Femur (tissue), 1 donor: Measurements from ENCODE around the gene CKS1B.

Experiments used
- DNase-seq: peaks from one replicate; pipeline ENCODE4 v3.0.0-alpha.2; 2017

CKS1B gene

DNA sequence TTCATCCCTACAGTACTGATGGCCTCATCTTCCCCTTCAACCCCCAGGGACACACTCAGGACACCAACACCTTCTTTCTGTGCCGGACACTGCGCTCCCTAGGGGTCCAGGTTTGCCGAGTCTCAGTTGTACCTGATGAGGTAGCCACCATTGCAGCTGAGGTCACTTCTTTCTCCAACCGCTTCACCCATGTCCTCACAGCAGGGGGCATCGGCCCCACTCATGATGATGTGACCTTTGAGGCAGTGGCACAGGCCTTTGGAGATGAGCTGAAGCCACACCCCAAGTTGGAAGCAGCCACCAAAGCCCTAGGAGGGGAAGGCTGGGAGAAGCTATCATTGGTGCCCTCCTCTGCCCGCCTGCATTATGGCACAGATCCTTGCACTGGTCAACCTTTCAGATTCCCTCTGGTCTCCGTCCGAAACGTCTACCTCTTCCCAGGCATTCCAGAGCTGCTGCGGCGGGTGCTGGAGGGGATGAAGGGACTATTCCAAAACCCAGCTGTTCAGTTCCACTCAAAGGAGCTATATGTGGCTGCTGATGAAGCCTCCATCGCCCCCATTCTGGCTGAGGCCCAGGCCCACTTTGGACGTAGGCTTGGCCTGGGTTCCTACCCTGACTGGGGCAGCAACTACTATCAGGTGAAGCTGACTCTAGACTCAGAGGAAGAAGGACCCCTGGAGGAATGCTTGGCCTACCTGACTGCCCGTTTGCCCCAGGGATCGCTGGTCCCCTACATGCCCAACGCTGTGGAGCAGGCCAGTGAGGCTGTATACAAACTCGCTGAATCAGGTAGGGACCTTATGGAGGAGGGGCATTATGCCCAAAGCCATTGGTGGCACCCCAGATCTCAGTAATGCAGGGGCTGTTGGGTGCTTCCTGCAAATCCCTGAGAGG, 13.8 kb downstream of the CKS1B start:
- DNase-seq, result no peak

DNA sequence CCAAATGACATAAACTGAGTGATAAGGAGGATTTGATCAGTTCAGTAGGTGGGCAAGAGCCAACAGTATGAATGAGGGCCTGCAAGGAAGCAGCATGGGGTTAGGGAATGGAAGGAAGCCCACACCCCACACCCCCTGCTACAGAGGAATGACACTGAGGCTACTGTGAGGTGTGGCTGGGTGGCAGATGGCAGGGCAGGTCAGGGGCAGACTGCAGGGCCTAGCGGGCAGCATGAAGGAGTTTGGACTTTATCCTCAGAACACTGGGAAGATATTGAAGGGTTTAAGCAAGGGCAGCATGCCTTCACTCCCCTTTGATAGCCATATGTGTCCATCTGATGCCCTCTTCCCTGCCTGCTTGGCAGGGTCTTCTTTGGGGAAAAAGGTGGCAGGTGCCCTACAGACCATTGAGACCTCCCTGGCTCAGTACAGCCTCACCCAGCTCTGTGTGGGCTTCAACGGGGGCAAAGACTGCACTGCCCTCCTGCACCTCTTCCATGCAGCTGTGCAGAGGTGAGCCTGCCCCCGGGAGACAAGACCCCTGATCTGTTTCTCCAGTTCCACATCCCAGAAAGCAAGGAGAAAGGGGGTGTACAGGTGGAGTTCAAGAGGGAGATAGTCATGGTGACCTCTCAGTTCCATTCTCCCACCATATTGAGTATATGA, 14.8 kb downstream of the CKS1B start:
- no peak for DNase-seq

DNA sequence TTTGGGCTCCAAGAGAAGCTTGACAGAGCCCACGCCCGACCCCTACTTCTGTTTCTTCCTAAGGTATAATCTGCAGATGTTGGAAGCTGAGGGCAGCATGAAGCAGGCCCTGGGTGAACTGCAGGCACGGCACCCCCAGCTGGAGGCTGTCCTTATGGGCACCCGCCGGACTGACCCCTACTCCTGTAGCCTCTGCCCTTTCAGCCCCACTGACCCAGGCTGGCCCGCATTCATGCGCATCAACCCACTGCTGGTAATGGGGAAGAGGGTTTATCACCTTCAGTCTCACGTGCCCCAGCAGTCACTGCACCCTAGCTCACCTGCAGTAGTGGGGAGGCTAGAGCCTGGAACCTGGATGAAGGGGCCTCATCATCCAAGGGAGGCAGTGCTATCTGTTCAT, 15.8 kb downstream of the CKS1B start:
- DNase-seq, result no peak

DNA sequence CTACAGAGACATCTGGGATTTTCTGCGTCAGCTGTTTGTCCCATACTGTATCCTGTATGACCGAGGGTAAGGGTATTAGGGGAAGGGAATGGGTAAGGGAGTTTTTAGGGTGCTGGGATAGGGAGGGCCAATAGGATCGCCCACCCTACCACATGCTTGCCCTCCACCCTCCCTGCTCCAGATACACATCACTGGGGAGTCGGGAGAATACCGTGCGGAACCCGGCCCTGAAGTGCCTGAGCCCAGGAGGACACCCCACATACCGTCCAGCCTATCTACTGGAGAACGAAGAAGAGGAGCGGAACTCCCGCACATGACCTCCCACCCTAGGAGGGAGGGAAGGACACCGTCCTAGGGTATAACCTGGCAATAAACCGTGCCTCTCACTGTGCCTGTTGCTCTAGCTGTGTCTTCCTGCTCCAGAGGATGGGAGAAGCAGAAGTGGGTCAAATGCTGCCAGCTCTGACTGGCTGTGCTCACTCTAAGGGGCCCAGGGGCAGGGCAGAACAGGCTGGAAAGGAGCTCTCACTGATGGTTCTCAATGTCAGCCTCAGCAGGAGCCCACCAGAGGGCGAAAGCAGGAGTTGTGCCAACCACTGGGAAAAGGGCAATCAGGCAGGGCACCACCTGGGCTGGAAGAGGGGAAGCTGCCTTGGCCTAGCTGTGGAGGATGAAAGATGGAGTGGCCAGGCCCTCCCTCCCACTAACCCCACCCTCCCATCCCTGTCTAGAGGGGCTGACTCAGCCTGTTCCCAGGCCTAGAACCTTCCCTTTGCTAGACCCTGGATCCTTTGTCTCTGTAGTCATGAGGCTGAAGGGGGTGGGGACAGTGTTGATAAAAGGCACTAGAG, 18.5 kb downstream of the CKS1B start:
- DNase-seq, result no peak

DNA sequence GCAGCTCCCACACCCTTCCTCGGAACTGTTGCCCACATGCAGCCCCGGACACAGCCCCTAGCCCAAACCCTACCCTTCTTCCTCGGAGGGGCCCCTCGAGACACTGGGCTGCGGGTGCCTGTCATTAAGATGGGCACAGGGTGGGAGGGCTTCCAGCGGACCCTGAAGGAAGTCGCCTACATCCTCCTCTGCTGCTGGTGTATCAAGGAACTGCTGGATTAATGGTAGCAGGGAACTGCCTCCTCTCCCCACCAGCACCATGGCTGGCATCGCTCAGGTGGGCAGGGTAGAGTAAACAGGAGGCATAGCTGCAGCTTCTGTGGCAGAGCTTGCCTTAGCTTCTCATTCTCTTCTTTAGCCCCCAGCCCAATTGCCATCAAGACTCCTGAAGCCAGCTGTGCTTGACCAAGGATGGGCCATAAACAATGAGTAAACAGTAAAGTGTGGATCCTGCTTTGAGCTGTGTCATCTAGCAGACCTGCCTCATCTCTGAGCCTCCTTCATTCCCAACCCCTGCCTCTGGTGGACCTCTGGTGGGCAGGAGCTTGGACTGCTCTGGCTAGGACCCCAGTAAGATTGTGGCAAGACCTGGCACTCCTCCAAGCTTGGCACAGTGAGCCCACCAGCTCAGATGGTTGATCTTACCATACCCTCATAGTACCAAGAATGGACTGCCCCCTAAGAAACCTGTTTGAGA, 19.2 kb downstream of the CKS1B start, which contains the start of gene LENEP:
Gene LENEP, plus strand, starts transcription at position 15 of the 697 bp plus-strand sequence. Its CDS starts 22 bp downstream, at position 37.
- DNase-seq, result no peak

DNA sequence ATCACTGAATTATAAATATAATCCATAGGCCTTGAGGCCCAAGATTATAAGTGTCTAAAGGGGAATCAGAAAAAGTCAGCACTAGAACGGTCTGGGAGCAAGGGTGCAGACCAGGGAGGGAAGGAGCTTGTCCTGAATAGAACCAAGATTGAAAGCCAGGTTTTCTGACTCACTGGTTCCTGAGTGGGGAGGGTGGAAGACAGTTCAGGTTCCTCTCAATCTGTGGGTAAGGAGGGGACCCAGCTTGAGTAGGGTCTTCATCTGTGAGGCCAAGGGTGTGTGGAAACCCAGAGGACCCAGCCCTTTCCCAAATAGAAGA, 19.7 kb downstream of the CKS1B start:
- no peak for DNase-seq

DNA sequence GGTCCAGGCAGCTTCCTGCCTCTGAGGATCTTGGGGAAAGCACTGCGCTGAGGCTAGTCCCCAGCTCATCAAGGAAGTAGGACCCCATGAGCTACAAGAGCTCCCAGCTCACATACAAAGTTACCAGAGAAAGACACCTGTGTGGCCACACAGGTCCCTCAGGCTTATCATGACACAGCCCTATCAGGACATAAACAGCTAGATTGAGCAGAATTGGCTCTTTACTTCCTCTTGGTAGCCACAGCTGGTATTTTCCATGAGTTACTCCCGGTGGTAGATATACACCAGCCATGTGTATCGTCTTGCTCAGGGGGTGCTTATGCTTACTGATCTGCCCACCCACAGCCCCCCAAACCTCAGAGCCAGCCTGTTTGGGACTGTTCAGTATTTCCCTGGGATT, 20.1 kb downstream of the CKS1B start:
- no peak for DNase-seq

DNA sequence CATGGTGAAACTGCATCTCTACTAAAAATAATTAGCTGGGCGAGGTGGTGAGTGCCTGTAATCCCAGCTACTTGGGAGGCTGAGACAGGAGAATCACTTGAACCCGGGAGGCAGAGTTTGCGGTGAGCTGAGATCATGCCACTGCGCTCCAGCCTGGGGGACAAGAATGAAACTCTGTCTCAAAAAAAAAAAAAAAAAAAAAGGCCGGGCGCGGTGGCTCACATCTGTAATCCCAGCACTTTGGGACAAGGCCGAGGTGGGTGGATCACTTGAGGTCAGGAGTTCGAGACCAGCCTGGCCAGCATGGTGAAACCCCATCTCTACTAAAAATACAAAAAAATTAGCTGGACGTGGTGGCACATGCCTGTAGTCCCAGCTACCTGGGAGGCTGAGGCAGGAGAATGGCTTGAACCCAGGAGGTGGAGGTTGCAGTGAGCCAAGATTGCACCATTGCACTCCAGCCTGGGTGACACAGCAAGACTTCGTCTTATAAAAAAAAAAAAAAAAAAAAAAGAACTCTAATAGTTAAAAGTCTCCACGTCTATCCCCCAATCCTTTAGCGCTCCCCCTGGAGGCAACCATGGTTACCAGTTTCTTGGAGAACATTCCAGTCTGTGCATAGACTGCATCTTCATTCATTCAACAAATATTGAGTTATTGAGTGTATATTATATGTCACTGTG, 21.0 kb downstream of the CKS1B start:
- DNase-seq, result peak; percentile 64

DNA sequence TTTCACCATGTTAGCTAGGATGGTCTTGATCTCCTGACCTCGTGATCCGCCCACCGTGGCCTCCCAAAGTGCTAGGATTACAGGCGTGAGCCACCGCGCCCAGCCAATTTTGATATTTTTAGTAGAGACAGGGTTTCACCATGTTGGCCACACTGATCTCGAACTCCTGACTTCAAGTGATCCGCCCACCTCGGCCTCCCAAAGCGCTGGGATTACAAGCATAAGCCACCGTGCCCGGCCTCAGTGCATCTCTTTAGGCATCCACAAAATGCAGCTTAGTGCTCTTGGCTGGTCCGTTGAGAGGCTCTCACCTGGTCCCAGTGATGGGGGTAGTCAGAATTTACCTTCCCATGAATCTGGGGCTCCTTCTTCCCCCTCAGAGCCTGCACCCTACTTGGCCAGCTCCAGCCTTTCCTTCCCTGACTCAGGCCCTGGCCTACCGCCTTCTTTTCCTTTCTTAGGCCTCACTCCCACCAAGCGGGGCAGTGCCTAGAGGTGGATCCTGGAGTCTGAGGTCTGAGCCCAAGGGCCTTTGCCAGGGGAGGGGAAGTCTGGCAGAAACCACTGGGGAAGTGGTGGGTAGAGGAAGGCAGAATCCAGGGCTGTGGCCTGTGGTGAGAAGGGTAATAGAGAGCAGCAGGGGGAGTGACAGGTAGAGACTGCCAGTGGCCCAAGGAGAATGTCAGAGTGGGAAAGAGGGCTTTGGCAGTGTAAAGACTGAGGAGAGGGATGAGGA, 22.7 kb downstream of the CKS1B start:
- DNase-seq, result no peak

DNA sequence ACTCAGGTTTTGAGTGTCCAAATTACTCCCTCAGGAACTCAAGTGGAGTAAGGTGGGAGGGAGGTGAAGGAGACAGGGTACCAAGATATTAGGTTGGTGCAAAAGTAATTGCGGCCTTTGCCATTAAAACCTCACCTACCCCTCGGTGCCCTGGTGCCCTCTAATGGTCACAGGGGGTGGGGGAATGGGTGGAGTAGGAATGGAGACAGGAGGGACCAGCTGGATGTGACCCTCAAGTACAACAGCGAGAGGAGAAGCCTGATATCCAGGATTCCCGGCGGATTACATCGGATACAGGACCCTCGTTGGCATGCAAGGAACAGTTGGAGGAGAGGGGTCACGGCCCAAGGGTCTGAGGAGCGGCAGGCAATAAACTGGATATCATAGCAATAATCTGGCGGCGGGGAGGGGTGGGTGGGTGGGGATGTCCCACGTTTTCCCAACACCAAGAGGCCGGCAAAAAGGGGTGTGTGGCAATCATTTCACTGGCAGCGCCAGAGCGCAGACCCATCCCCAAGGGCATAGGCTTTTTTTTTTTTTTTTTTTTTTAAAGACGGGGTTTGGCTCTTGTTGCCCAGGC, 23.8 kb downstream of the CKS1B start:
- no peak for DNase-seq

DNA sequence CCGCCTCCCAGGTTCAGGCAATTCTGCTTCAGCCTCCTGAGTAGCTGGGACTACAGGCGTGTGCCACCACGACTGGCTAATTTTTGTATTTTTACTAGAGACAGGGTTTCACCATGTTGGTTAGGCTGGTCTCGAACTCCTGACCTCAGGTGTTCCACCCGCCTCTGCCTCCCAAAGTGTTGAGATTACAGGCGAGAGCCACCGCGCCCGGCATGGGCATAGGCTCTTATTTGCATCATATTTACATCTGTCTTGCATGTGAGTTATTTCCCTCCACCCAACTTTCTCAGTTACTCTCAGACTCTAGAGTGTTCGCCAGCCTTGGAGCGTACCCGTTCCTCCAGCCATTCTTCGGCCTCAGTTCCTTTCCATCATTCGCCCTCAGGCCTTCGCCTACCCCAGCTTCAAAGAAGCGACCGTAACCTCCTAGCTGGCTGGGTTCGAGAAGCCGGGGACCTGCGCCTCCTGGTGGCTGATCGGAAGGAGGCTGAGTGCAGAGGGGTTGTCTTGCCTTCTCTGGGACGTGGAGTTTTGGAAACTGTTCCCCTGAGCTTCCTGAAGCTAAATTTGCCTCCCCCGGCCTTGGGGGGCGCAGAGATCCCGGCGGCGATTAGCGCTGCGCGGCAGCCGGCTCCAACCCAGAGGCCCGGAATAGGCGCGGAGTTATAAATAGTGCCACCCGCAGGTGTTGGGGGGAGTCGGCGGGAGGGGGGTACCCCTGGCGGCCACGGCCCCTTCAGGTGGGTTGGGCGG, 24.5 kb downstream of the CKS1B start:
- peak; percentile 85 for DNase-seq

DNA sequence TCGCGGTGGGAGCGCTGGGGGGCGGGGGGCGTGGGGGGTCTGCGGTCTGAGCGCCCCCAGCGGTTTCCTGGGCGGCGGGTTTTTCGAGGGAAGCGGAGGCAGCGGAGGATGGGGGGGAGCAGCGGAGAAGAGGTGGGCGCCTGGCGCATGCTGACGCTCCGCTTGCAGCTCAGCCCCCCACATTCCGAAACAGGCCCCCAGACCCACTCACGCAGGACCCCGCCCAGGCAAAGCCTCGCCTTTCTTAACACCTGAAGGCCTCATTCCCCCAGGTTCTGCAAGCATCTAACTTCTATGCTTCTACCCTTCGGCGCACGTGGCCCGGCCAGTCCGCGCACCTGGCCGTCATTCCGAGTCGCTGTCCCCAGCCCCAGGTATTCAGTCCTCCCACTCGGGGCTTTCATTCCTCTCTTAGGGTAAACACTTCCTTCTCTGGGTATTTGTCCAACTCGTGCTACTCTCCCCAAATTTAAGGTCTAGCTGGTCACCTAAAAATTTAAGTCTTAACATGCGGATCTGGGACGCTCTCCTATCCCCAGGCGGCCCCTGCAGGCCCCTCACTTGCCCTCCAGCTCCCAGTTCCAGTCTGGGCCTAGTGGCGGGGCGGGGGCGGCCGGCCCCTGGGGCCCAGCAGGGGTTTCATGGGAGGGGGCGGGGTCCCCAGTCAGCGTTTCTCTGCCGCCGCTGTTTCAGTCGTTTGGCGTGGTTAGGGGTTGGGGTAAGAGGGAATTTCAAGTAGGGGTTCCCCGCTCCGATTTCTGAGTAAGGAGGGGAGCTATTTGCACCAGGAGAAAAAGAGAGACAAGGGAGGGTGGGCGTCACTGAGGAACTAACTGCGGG, 25.3 kb downstream of the CKS1B start:
- DNase-seq, result peak; percentile 66

DNA sequence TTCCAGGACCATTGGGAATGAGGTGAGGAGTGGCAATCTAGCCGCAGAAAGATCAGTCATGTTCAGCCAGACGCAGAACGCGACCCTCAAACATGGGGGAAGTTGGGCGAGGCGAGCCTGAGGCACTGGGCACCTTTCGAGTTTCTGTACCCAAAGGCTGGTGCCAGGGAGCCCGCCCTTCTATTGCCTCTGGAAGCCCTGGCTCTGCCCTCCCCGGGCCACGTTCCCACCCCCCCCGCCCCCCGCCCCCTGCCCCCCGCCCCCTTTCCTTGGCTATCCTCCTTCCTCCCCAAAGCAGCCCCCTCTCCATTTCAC, 25.9 kb downstream of the CKS1B start:
- no peak for DNase-seq

DNA sequence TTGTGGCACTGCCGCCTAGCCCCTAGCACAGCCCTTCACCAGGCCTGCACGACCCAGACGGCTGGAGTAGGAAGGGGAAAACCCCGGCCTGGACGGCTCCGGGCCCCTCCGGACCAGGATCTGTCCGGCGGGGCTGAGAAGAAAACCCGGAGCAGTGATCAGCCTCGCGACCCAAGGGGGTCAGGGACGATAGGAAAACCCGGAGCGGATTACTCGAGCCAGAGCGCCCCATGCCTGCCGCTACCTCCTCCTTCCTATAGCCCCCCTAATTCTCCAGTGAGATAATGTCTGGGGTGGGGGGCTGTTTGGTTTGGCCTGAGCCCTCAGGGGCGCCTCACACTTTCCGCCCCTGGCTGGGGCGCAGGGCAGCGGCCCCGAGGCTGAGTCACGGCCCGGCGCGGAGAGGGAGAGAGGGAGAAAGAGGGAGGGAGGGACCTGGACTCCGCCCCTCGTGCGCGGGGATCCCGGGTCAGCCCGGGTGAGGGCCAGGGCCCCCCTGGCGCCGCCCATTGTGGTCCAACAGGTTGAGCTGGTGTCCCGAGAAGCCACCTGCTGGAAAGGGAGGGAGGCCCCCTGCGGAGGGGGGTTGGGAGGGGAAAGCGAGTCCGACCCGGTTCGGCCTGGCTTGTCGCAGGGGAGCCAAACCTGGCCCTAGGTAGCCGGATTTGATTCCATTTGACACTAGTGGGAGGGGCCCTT, 26.4 kb downstream of the CKS1B start:
- DNase-seq, result peak; percentile 92

DNA sequence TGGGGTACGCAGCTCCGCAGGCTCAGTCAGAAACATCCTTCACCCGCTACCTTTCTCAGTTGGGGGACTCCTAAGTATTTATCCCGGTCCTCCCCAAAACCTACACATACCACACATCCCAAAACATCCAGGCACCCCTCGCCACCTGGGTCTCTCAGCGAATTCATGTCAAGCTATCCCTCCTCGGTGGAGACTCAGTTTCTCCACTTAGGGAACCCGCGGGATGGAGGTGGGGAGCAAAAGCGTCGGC, 26.9 kb downstream of the CKS1B start:
- no peak for DNase-seq

DNA sequence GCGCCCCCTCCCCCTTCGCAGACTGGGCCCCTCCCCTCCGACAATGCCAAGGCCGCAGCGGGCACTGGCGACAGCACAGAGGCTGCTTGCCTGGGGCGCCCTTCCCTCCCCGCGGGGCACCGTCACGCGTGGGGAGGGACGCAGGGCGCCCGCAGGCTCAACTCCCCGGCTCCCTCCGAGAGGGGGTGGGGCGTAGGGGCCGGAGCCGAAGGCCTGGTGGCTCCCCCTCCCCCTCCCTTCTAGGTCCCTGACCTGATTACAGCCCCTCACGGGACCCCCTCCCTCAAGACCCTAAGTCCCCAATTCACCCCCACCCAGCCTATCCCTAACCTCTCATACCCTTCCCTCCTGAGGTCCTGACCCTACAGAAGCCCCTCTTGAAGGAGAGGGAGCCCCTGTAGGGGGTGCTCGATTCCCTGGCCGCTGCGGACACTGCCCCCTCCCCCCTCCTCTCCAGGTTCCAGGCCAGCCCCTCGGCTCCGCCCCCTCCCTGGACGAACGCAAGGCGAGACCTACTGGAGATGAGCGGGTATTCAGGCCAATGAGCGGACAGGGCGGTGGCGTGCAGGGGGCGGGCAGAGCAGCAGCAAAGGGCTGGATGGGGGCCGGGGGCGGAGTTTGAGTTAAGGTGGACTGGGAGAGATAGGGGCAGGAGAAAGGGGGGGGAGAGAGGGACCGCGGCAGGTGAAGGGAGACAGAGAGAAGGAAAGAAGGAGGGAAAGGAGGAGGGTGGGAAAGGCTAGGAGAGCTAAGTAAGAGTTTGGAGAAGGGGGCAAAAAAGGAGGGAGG, 27.4 kb downstream of the CKS1B start:
- DNase-seq, result peak; percentile 100

DNA sequence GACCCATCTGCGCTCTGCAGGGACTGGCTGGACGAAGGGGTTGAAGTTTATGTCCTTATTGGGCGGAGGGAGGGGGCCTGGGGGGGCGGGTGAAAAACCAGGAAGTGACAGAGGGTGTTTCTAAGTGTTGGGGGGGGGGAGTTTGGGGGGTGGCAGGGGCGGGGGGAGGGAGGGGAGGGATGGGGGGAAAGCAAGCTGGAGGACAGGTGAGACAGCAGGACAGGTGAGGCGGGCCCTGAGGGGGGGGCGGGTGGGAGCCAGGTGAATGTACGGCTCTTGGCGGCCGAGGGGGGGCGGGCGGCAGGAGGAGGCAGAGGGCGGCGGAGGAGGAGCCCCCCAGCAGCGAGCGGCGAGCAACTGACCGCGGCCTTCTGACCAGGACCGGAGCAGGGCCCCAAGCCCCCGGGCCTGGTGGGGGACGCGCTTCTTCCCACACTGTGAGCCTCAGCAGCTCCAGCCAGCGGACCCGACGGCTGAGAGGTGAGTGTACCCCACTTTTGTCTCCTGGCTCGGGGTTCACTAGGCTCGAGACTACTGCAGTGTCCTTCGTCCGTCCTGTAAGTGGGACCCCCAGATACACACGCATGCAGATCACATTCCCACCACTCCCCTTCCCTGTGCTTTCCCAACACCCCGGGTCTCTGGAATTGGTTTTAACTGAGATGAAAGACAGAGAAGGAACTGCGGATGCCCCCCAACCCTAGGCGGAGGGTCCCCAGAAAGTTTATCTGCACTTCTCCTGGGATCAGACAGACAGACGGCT, 28.2 kb downstream of the CKS1B start, which contains the start of gene ZBTB7B:
Gene ZBTB7B, plus strand, starts transcription at position 339 of the 763 bp plus-strand sequence. CDS start 11,859 bp downstream, outside the sequence.
- DNase-seq, result peak; percentile 66
